Ovary (tissue), 3 donors: Measurements from ENCODE around the gene PHF21B.

ENCODE experiments used
- POLR2A ChIP-seq: fragments of 450-650 bp; IDR thresholded peaks from one replicate; pipeline ENCODE4 v1.6.1; 2017; ENCODE audit warnings: antibody characterized with exemption, mild to moderate bottlenecking, moderate library complexity
- TF ChIP-seq, protein P1 (sequence below), 3 donors: fragments of 450-650 bp in 2 of 3; fragments of 200-600 bp in 1 of 3; IDR thresholded peaks; one replicate each; pipeline versions ENCODE4 v1.5.1 to v1.8.0; 2016 to 2022; ENCODE audit warnings: antibody characterized with exemption in 3 of 3, mild to moderate bottlenecking in 1 of 3
- donor health status: DM: no; HTN: no; CAD: no.

DNA sequence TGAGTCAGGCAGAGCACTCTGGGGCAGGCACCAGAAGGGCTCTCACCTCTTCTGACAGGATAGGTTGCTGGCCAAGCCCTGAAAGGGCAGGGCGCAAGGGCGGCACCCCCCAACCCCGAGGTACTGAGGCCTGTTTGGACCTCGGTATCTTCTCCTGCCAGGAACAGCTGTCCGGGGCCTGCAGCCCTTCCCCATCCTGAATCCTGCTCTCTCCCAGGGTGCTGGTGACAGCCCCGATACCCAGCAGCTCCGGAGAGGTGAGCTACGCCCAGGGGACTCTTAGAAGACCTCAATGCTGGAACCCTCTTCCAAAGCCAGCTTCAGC is 79.1 kb downstream of the PHF21B start:
- TF ChIP-seq, protein P1, sequence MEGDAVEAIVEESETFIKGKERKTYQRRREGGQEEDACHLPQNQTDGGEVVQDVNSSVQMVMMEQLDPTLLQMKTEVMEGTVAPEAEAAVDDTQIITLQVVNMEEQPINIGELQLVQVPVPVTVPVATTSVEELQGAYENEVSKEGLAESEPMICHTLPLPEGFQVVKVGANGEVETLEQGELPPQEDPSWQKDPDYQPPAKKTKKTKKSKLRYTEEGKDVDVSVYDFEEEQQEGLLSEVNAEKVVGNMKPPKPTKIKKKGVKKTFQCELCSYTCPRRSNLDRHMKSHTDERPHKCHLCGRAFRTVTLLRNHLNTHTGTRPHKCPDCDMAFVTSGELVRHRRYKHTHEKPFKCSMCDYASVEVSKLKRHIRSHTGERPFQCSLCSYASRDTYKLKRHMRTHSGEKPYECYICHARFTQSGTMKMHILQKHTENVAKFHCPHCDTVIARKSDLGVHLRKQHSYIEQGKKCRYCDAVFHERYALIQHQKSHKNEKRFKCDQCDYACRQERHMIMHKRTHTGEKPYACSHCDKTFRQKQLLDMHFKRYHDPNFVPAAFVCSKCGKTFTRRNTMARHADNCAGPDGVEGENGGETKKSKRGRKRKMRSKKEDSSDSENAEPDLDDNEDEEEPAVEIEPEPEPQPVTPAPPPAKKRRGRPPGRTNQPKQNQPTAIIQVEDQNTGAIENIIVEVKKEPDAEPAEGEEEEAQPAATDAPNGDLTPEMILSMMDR (IDR thresholded peaks at IDR 0.05), result no peak
- no peak for TF ChIP-seq POLR2A
